Measurements from ENCODE around the gene ID2. TPM values are rescaled to one million over a fixed set of nuclear protein-coding genes. Genes with fewer than 3 reads are reported as not detected.

ID2 gene
- total and polyA plus RNA-seq, 2 of the 13 experiments (the other 11 are each of a cell fraction or from before 2014, with no cell fraction given): 214 to 719 TPM

DNA sequence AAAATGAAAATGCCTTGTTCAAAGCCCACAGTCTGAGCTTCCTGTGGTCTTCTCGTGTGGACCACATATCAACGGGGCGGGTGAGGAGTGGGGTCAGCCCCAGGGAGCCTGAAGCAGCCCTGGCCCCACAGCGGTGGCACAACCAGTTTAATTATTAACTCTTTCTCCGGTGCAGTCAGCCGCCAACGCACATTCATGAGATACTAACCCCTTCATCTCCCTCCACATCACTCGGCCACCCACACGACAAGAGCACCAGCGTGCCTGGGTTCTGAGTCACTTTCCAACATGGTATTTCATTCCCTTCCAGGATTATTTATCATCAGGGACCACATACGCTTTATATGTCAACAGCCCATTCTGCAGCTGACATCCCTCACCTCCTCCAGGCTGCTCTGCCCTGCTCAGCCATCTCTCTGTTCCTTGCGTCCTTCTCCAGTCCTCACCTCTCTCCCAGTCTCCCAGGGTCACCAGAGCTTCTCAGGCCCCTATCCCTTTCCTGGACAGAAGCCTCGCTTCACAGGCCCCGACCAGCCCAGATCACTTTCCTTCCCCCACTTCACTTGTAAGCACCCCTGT is 48.0 kb upstream of the ID2 start (continued):
- peak; percentile 96 for TF ChIP-seq SAP130 (CRISPR knock-in tag; IDR thresholded peaks at IDR 0.05; ENCODE audit: low read depth)
- peak; percentile 70 for TF ChIP-seq POLR2AphosphoS5 (IDR thresholded peaks at IDR 0.05; ENCODE audit: low read depth, low read length)
- TF ChIP-seq SOX5 (CRISPR knock-in tag; IDR thresholded peaks at IDR 0.05; ENCODE audit: borderline replicate concordance): peak; percentile 81; the same call in 1 of the 2 replicates
- TF ChIP-seq MTA1 (CRISPR knock-in tag; IDR thresholded peaks at IDR 0.05; ENCODE audit: borderline replicate concordance): peak; percentile 84; the same call in 1 of the 2 replicates
- TF ChIP-seq, protein P1, sequence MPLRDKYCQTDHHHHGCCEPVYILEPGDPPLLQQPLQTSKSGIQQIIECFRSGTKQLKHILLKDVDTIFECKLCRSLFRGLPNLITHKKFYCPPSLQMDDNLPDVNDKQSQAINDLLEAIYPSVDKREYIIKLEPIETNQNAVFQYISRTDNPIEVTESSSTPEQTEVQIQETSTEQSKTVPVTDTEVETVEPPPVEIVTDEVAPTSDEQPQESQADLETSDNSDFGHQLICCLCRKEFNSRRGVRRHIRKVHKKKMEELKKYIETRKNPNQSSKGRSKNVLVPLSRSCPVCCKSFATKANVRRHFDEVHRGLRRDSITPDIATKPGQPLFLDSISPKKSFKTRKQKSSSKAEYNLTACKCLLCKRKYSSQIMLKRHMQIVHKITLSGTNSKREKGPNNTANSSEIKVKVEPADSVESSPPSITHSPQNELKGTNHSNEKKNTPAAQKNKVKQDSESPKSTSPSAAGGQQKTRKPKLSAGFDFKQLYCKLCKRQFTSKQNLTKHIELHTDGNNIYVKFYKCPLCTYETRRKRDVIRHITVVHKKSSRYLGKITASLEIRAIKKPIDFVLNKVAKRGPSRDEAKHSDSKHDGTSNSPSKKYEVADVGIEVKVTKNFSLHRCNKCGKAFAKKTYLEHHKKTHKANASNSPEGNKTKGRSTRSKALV (CRISPR knock-in tag; IDR thresholded peaks at IDR 0.05): no peak
- TF ChIP-seq NR2F6 (IDR thresholded peaks at IDR 0.05): peak; percentile 87
- TF ChIP-seq NR2F6 (CRISPR knock-in tag; IDR thresholded peaks at IDR 0.05): peak; percentile 90
- no peak for TF ChIP-seq MBD4 (IDR thresholded peaks at IDR 0.05; ENCODE audit: borderline replicate concordance, low read length)
- TF ChIP-seq MEIS1 (CRISPR knock-in tag; IDR thresholded peaks at IDR 0.05; ENCODE audit: borderline replicate concordance): peak; percentile 96; the same call in 1 of the 2 replicates
- TF ChIP-seq, protein P2, sequence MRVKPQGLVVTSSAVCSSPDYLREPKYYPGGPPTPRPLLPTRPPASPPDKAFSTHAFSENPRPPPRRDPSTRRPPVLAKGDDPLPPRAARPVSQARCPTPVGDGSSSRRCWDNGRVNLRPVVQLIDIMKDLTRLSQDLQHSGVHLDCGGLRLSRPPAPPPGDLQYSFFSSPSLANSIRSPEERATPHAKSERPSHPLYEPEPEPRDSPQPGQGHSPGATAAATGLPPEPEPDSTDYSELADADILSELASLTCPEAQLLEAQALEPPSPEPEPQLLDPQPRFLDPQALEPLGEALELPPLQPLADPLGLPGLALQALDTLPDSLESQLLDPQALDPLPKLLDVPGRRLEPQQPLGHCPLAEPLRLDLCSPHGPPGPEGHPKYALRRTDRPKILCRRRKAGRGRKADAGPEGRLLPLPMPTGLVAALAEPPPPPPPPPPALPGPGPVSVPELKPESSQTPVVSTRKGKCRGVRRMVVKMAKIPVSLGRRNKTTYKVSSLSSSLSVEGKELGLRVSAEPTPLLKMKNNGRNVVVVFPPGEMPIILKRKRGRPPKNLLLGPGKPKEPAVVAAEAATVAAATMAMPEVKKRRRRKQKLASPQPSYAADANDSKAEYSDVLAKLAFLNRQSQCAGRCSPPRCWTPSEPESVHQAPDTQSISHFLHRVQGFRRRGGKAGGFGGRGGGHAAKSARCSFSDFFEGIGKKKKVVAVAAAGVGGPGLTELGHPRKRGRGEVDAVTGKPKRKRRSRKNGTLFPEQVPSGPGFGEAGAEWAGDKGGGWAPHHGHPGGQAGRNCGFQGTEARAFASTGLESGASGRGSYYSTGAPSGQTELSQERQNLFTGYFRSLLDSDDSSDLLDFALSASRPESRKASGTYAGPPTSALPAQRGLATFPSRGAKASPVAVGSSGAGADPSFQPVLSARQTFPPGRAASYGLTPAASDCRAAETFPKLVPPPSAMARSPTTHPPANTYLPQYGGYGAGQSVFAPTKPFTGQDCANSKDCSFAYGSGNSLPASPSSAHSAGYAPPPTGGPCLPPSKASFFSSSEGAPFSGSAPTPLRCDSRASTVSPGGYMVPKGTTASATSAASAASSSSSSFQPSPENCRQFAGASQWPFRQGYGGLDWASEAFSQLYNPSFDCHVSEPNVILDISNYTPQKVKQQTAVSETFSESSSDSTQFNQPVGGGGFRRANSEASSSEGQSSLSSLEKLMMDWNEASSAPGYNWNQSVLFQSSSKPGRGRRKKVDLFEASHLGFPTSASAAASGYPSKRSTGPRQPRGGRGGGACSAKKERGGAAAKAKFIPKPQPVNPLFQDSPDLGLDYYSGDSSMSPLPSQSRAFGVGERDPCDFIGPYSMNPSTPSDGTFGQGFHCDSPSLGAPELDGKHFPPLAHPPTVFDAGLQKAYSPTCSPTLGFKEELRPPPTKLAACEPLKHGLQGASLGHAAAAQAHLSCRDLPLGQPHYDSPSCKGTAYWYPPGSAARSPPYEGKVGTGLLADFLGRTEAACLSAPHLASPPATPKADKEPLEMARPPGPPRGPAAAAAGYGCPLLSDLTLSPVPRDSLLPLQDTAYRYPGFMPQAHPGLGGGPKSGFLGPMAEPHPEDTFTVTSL (CRISPR knock-in tag; IDR thresholded peaks at IDR 0.05; ENCODE audit: borderline replicate concordance): peak; percentile 67; the same call in 1 of the 2 replicates
- TF ChIP-seq, protein P3, sequence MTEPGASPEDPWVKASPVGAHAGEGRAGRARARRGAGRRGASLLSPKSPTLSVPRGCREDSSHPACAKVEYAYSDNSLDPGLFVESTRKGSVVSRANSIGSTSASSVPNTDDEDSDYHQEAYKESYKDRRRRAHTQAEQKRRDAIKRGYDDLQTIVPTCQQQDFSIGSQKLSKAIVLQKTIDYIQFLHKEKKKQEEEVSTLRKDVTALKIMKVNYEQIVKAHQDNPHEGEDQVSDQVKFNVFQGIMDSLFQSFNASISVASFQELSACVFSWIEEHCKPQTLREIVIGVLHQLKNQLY (CRISPR knock-in tag; IDR thresholded peaks at IDR 0.05): peak; percentile 66
- TF ChIP-seq NCOA2 (CRISPR knock-in tag; IDR thresholded peaks at IDR 0.05): peak; percentile 83
- TF ChIP-seq JUN (CRISPR knock-in tag; IDR thresholded peaks at IDR 0.05): peak; percentile 91; the same call in 1 of the 2 replicates
- TF ChIP-seq CBX5 (CRISPR knock-in tag; IDR thresholded peaks at IDR 0.05; ENCODE audit: borderline replicate concordance): no peak; the same call in 1 of the 2 replicates
- no peak for TF ChIP-seq ZNF790 (CRISPR knock-in tag; IDR thresholded peaks at IDR 0.05; ENCODE audit: borderline replicate concordance)
- TF ChIP-seq ZNF30 (CRISPR knock-in tag; IDR thresholded peaks at IDR 0.05): no peak
- TF ChIP-seq, protein P4, sequence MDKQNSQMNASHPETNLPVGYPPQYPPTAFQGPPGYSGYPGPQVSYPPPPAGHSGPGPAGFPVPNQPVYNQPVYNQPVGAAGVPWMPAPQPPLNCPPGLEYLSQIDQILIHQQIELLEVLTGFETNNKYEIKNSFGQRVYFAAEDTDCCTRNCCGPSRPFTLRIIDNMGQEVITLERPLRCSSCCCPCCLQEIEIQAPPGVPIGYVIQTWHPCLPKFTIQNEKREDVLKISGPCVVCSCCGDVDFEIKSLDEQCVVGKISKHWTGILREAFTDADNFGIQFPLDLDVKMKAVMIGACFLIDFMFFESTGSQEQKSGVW (CRISPR knock-in tag; IDR thresholded peaks at IDR 0.05; ENCODE audit: borderline replicate concordance): no peak
- TF ChIP-seq HDAC6 (IDR thresholded peaks at IDR 0.05; ENCODE audit: low read depth, low read length): no peak
- TF ChIP-seq GTF2F1 (IDR thresholded peaks at IDR 0.05; ENCODE audit: low read length): no peak
- no peak for TF ChIP-seq ZNF101 (CRISPR knock-in tag; IDR thresholded peaks at IDR 0.05; ENCODE audit: borderline replicate concordance, low read depth)
- peak; percentile 82; the same call in 1 of the 2 replicates for TF ChIP-seq ERF (CRISPR knock-in tag; IDR thresholded peaks at IDR 0.05)

Data from HepG2 (cell line).